Measurements from ENCODE around the gene TBL1X. TPM values are rescaled to one million over a fixed set of nuclear protein-coding genes. Genes with fewer than 3 reads are reported as not detected.

Gene TBL1X
- total RNA-seq, 1 donor from 2014 or later, result 6.5 TPM

DNA sequence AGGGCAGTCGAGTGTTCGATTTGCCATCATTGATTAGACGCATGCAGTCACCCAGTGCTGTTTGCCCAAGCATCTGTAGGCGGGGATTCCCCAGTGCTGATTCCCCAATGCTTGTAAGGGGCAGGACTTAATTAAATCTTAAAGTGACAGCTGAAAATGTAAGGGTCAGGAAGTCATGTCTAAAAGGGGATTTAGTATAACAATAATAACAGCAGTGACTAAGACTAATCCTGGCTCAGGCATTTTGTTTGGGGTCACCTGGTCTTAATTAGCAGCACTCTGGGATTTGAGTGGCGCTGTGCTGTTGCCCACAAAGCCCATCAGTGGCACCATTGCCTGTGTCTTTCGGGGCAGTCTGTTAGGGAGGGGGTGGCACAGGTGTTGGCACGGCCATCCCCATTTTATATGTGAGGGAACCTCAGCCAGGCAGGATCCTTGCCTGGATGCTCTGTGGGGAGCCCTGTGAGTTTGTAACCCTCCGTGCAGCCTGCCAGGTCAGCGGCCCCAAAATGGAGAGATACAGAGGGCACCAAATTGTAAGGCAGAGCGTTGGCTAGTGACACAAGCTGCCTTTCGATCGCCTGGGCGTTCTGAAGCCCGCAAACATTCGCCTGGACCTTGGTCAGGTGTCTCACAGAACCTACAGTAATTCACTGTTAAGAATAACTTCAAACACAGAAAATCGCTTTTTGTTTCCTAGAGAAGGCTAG is 146.7 kb downstream of the TBL1X start:
- no peaks in the 10 kb centered on the region for H3K9me3 Mint-ChIP-seq (ENCODE audit: unreplicated experiment)
- peaks cover 9% of the 10 kb centered on the region for H3K4me1 Mint-ChIP-seq (ENCODE audit: low read depth, unreplicated experiment)
- TF ChIP-seq, protein P1, sequence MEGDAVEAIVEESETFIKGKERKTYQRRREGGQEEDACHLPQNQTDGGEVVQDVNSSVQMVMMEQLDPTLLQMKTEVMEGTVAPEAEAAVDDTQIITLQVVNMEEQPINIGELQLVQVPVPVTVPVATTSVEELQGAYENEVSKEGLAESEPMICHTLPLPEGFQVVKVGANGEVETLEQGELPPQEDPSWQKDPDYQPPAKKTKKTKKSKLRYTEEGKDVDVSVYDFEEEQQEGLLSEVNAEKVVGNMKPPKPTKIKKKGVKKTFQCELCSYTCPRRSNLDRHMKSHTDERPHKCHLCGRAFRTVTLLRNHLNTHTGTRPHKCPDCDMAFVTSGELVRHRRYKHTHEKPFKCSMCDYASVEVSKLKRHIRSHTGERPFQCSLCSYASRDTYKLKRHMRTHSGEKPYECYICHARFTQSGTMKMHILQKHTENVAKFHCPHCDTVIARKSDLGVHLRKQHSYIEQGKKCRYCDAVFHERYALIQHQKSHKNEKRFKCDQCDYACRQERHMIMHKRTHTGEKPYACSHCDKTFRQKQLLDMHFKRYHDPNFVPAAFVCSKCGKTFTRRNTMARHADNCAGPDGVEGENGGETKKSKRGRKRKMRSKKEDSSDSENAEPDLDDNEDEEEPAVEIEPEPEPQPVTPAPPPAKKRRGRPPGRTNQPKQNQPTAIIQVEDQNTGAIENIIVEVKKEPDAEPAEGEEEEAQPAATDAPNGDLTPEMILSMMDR (IDR thresholded peaks at IDR 0.05; ENCODE audit: partially characterized antibody, unreplicated experiment), result no peak
- H3K27me3 Mint-ChIP-seq (ENCODE audit: unreplicated experiment), result no peaks in the 10 kb centered on the region
- DNase-seq, result no peak
- no peaks in the 10 kb centered on the region for H3K36me3 Mint-ChIP-seq (ENCODE audit: unreplicated experiment)
- no peak overlapping the region for H3K4me3 Mint-ChIP-seq (ENCODE audit: unreplicated experiment)
- H3K27ac Mint-ChIP-seq (ENCODE audit: unreplicated experiment), result no peak overlapping the region

DNA sequence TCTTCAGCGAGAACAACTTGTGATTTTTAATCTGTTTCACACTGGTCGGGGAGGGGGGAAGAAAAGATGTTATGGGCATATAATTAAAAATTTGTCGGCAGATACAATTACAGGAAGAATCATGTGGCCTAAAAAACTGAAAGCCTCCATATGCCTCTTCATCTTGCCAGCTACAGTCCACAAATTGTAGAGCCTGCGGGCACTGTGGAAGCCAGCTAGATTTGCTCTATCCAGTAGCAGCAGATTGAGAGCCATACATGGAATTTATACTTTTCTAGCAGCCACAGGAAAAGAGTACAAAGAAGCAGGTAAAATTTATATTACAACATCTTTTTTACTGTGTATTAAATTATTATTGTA is 147.3 kb downstream of the TBL1X start:
- DNase-seq, result no peak
- Mint-ChIP-seq H3K4me1 (ENCODE audit: low read depth, unreplicated experiment) (peaks cover 9% of the 10 kb centered on the region), H3K27me3 (ENCODE audit: unreplicated experiment) (no peaks in the 10 kb centered on the region), H3K27ac (ENCODE audit: unreplicated experiment) (no peak overlapping the region), H3K9me3 (ENCODE audit: unreplicated experiment) (no peaks in the 10 kb centered on the region), H3K4me3 (ENCODE audit: unreplicated experiment) (no peak overlapping the region), H3K36me3 (ENCODE audit: unreplicated experiment) (no peaks in the 10 kb centered on the region)
- TF ChIP-seq, protein P1 (IDR thresholded peaks at IDR 0.05; ENCODE audit: partially characterized antibody, unreplicated experiment), result no peak

DNA sequence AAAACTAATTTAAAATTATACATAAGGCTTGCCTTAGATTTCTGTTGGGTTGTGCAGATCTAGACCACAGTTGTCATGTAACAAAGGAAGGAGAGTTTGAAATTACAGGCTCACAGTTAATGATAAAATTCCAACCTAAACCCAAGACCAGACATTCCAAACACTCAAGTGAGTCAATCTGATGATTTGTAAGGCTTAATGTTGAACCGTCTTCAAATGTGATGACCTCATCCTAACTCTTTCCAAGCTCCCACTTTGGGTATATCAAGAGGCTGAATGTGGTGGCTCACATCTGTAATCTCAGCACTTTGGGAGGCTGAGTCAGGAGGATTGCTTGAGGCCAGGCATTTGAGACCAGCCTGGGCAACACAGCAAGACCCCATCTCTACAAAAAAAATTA is 149.2 kb downstream of the TBL1X start:
- no peak overlapping the region for H3K4me3 Mint-ChIP-seq (ENCODE audit: unreplicated experiment)
- H3K27ac Mint-ChIP-seq (ENCODE audit: unreplicated experiment), result no peak overlapping the region
- H3K27me3 Mint-ChIP-seq (ENCODE audit: unreplicated experiment), result no peaks in the 10 kb centered on the region
- DNase-seq, result no peak
- no peaks in the 10 kb centered on the region for H3K36me3 Mint-ChIP-seq (ENCODE audit: unreplicated experiment)
- H3K4me1 Mint-ChIP-seq (ENCODE audit: low read depth, unreplicated experiment), result peaks cover 7% of the 10 kb centered on the region
- H3K9me3 Mint-ChIP-seq (ENCODE audit: unreplicated experiment), result no peaks in the 10 kb centered on the region
- TF ChIP-seq, protein P1 (IDR thresholded peaks at IDR 0.05; ENCODE audit: partially characterized antibody, unreplicated experiment), result no peak

DNA sequence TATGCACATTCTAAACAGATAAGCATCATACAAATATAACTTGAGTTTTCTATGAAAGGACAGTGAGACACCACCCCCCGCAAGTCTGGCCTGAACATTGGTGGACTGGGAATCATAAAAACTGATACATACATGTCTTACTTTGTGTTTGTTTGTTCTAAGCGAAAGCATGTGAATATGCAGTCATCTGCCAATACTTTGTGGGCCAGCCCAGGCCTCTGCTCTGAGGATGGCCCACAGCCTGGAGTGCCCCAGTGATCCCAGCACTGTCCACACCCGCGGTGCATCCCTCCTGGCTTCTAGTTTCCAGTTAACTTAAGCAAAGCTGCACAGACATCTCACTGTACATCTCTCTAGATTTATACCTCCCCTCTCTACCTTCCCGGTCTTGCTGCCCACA is 154.3 kb downstream of the TBL1X start:
- H3K27me3 Mint-ChIP-seq (ENCODE audit: unreplicated experiment), result no peaks in the 10 kb centered on the region

DNA sequence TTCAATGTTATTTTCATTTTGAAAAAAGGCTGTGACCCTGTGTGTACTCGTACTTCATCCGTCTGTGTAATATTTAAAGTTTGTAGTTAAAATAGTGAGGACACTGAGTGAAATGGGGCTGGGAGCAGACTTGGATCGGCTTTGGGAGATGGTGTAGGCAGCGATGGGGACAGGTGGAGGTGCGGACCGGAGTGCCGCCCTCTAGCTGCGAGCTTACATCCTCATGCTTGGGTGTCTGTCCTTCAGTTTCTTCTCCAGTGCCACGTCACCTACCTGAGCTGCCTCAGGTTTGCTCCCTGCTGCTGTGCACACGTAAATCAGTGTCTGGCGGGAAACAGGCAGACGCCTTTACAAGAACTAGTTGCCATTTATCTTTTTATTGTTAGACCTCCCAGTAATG is 154.7 kb downstream of the TBL1X start:
- Mint-ChIP-seq H3K9me3 (ENCODE audit: unreplicated experiment) (peaks cover 2% of the 10 kb centered on the region), H3K4me1 (ENCODE audit: low read depth, unreplicated experiment) (no peaks in the 10 kb centered on the region), H3K36me3 (ENCODE audit: unreplicated experiment) (no peaks in the 10 kb centered on the region), H3K27ac (ENCODE audit: unreplicated experiment) (no peak overlapping the region), H3K27me3 (ENCODE audit: unreplicated experiment) (no peaks in the 10 kb centered on the region), H3K4me3 (ENCODE audit: unreplicated experiment) (no peak overlapping the region)
- TF ChIP-seq, protein P1 (IDR thresholded peaks at IDR 0.05; ENCODE audit: partially characterized antibody, unreplicated experiment), result no peak
- no peak for DNase-seq

More for the DNA sequence above, 154.3 kb downstream of the TBL1X start:
- no peak overlapping the region for H3K4me3 Mint-ChIP-seq (ENCODE audit: unreplicated experiment)
- no peaks in the 10 kb centered on the region for H3K36me3 Mint-ChIP-seq (ENCODE audit: unreplicated experiment)
- TF ChIP-seq, protein P1 (IDR thresholded peaks at IDR 0.05; ENCODE audit: partially characterized antibody, unreplicated experiment), result no peak
- peaks cover 2% of the 10 kb centered on the region for H3K9me3 Mint-ChIP-seq (ENCODE audit: unreplicated experiment)
- no peak for DNase-seq
- no peaks in the 10 kb centered on the region for H3K4me1 Mint-ChIP-seq (ENCODE audit: low read depth, unreplicated experiment)
- no peak overlapping the region for H3K27ac Mint-ChIP-seq (ENCODE audit: unreplicated experiment)
